Middle frontal gyrus (tissue), 1 donor: ENCODE data around the gene GRM8.
"Not testable (repeated sequence)": the region's sequence is repeated elsewhere in the genome, so short reads cannot be mapped to it uniquely, and the experiment has no call there.

Source experiments
- DNase-seq: peaks from one replicate; pipeline ENCODE4 v3.0.0-alpha.2; 2015; ENCODE audit warnings: low spot score; ENCODE audit errors: extremely low spot score

The GRM8 gene

DNA sequence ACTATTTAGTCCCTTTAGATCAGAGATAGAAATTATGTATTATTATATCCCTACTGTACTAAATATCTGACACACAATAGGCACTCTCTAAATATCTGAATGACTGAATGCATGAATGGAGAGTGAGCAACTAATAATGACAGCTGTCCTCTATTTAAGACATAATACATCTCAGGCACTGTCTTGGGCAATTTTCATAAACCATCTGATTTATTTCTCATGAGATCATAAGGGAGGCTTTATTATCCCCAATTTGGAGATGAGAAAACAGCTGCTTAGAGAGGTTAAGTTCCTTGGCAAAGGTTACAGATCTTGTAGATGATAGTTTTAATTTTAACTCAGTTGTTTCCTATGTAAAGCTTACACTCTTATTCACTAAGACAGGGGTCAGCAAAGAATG lies 570.6 kb downstream of the GRM8 start:
- DNase-seq: no peak

DNA sequence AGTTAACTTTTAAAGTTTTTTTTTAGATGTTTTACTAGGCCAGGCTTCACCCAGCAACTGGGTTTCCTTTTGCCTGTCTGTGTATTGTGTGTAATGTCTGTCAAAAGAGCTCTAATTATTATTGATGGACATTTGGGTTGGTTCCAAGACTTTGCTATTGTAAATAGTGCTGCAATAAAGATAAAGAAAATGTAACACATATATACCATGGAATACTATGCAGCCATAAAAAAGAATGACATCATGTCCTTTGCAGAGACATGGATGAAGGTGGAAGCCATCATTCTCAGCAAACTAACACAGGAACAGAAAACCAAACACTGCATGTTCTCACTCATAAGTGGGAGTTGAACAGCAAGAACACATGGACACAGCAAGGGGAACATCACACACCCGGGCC lies 584.0 kb downstream of the GRM8 start:
- DNase-seq: not testable (repeated sequence)

DNA sequence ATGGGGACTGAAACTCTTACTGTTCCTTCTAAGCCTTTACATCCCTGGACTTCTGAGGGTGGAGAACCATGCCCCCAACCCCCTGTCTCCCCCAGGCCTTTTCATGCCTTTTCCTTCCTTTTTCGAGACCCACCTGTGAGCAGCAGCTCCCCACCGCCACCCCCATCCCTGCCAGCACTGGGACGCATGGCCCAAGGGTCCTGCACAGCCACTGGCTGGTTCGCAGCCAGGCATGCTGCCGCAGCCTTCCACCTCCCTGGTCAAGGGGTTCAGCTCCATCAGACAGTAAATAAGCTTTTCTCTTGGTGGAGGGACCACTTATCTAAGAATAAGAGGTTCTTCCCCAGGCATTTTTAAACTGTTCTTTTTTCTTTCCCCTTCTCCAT lies 584.4 kb downstream of the GRM8 start:
- DNase-seq: no peak

DNA sequence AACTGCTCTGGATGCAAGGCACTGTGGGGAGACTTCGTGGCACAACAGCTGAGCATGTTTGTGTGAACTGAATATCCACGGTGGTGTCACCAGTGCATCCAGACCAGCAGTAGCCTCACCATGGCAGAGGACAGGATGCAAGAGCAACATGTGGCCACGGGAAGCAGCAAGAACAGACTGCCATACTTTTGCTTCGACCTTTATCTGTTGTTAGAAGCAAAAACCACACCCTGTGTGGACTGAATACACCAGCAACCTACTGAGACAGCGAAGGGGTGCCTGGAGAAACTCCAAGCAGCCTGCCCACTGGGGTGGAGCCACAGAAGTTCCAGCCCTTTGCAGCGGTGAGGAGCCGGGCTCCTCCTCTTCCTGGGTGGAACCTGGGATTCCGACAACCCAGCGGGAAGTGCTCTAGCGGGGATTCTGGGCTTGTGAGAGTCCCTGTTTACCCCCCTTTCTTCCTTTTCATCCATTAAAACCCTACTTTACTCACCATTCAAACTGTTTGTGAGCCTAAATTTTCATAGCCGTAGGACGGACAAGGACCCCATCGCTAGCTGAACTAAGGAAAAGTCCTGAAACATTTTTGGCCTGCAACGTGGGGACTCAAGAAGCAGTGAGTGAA lies 584.9 kb downstream of the GRM8 start:
- no peak for DNase-seq

DNA sequence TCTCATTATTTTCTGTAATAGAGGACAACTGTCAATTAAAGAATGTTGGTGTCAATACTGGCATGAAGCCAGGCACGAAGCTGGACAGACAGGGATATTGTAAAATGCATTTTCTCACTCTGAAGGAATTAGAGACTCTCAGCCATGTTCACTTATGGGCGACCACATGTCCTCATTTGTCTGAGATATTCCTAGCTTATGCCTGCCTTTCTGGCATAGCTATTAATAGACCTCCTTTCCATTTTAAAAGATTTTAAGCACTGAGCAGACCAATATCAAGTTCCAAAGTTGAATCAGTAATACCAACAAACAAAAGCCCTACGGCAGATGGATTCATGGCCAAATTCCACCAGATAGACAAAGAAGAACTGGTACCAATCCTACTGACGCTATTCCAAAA lies 589.9 kb downstream of the GRM8 start:
- DNase-seq: no peak

DNA sequence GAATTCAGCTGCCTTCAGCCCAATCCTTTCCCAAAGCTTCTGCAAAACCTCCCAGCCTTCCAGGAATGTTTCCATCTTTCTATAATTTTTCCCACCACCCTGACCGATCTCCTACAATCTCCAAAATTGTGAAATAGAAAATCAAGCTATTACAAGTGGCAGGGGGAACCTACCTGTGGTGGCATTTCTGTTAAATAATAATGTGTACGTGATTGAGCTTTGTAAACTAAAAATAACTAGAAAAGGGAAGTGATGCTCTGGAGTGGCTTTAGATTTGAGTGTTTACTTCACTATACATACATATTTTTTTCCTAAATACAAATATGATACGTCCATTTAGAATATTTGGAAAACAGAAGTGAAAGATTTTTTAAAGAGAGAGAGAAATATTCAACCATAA lies 593.6 kb downstream of the GRM8 start:
- no peak for DNase-seq

DNA sequence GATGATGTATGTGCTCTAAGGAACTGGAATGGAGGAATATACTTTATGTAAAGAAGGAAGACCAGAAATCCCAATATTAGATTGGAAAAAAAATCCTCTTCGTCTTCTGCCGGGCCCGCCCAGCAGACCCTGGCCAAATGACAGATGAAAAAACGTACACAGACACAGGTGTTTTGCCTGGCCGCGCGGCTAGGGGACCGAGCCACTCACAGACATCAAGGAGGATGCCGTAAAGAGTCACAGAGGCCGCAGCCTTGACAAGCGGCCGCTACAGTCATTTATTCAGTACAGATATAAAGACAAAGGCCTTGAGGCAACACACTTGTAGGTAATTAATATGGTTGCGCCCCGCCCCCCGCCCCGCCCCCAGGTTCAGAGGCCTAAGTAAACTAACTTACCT lies 594.1 kb downstream of the GRM8 start:
- no peak for DNase-seq

DNA sequence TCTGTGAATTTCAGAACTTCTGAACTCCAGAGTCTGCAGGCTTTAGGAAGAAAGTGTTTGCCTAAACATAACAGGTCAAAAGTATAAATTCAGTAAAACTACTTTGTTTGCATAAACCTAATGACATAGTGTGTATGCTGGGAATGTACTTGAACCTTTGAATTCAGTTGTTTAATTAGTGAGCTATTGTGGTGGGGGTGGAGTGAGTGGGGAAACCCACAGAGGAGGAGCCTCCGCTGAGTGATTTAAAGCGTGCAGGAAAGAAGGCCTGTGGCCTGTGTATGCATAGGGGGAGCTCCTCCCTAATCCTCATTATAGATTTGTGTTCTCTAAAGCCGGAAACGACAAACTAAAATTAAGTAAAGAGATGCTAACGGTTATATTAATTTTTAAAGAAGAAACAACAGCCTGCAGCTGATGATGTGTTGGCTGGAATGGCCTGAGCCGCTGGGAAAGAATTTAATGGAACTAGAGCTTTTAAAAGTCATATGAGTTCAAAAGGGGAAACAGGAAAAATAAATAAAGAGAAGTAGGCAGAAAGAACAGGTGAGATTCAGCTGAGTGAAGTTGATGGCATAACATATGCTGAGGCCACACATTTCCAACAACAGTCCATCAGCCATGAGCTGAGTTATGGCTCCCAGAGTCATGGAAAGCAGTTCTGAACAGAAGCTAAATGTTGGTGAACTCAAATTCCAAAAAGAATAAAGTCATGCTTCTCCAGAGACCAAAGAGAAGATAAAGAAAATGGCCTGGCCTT lies 595.0 kb downstream of the GRM8 start:
- DNase-seq: no peak

DNA sequence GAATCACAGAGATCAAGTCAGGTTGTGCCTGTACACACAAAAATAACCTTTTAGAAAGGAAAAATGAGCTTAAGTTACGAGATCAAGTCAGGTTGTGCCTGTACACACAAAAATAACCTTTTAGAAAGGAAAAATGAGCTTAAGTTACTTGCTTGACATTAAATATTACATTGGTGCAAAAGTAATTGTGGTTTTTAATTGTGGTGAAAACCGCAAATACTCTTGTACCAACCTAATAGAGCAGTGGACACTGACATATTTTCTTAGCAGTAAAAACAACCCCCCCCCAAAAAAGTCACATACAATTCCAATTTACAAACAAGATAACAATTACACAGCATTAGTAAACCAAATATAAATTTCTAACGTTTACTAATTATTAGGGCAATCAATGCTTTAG lies 595.6 kb downstream of the GRM8 start:
- no peak for DNase-seq

DNA sequence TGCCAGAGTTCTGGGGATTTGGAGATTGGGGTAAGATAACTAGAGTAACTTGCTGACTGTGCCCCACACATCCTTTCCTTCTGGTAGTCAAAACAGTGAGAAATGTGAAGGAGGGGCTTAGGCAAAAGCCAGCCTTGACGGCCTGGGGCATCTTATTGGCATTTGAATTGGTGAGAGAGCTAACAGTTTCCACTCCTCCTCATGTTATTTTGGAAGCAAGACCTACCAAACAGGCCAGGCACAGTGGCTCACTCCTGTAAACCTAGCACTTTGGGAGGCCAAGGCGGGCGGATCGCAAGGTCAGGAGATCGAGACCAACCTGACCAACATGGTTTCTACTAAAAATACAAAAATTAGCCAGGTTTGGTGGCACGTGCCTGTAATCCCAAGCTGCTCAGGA lies 596.6 kb downstream of the GRM8 start:
- DNase-seq: no peak

DNA sequence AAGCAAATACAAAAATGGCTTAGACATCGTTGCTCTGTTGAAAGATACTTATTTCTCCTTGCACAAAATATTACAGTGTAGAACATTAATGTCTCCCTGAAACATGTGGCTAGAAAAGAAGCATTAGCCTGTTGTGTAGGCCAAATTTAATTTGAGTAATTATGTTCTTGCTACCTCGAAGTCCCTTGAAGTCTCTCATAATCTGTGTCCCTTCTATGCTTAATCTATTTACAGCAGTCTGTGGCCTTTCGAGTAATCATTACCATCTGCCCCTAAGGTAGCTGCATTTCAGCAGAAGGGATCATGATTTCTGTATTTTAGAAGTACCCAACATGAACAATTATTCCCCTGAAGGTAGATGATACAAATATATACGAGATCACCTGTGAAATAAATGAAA lies 615.2 kb downstream of the GRM8 start:
- DNase-seq: no peak

DNA sequence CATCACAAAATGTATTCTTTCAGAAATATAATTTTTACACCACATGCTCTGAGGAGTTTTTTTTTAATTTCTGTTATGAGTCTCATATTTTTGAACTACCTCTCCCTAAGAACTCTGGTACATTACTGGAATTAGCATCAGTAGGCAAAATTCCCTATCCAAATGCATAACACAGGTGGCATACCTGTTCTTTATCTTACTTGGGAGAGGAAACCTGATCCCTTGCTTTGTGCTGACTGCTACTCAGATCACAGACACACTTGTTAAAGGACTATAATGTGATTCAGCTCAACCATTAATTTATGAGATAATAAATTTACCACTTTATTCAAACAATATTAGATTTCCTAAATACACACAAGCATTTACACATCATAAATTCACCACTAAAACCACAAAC lies 617.2 kb downstream of the GRM8 start:
- no peak for DNase-seq

DNA sequence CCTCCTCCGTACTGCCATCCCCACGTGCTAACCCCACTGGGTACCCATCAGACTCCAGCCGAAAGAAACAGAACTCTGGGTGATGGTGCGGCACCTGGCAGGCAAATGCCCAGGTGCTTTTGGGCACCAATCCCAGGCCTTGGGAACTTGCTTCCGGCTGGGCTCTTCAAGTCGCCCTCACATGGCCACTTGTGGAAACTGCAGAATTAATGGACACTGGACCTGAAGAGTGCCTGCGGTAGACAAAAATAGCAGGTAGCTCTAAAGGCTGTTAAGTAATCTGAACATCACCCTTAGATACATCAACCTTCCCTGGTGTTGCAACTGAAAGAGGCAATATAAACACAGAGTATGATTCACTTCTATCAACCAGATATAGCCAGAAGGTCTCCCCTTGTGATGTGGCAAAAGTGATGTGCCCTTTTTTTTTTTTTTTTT lies 644.4 kb downstream of the GRM8 start:
- no peak for DNase-seq

DNA sequence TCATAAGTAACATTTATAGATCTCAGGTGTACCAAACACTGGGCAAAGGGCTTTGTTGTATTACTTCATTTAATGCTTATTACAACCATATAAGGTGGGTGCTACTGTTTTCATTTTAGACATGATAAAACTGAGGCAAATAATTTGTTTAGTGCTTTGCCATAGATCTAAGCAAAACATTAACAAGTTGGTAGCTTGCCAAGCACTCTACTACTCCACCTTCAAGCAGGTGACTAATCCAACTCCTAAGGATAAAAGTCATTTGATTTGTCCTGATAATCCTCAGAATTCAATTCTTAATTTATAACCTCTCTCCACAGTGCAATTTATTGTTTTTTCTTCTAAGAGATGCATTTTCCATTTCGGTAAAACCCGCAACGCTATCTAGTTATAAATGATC lies 646.4 kb downstream of the GRM8 start:
- DNase-seq: no peak

DNA sequence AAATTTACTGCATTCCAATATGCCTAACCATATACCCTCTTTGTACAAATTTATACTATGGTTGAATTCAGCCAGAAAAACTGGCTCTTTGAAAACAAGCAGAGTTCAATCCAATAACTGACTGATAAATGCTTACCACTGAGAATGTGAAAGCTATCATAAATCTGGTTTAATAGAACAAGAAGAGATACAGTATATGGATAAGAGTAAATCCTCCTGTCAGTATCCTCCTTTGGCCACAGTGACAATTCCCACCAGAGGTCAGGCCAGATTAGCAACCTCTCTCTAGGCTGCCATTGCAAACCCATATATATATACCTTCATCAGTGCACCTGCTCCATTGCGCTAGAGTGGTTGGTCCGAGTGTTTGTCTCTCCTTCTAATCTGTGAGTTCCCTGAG lies 647.2 kb downstream of the GRM8 start:
- DNase-seq: no peak

DNA sequence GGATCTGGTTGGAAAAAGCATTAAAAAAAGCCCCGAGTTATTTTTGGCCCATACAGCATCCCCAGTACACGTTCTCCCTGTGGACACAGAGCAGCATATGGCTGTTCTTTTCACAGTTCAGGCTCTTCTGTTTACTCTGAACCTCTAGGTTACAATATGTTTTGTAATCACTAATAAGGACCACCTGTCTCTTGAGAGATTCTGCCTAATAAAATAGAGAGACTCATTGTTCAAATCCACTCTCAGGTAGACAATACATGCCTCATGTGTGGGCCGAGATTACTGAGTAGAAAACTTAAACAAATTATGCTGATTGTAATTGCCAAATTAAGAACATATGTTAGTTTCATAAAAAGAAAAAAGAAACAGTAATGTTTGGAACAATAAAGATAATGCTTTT lies 647.7 kb downstream of the GRM8 start:
- DNase-seq: no peak

DNA sequence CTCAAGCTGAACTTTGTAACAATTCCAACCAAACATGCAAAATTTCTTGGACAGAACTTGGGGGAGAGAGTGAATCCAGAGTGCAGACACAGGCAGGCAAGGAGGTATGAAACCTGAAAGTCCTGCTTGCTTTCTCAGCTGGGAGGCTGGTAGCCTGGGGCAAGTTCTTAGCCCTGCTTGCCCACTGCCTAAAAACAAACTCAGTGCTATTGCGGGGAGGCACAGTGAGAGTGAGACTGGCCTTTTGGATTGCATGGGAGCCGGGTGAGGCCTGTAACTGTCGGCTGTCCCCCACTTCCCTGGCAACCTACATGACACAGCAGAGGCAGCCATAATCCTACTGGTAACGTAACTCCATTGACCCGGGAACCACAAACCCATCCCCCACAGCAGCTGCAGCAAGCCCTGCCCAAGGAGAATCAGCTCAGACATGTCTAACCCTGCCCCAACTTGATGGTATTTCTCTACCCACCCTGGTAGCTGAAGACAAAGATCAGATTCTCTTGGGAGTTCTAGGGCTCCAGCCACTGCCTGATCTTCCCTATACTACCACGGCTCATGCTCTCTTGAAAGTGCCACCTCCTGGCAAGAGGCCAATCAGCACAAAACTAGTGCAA lies 663.6 kb downstream of the GRM8 start:
- no peak for DNase-seq

DNA sequence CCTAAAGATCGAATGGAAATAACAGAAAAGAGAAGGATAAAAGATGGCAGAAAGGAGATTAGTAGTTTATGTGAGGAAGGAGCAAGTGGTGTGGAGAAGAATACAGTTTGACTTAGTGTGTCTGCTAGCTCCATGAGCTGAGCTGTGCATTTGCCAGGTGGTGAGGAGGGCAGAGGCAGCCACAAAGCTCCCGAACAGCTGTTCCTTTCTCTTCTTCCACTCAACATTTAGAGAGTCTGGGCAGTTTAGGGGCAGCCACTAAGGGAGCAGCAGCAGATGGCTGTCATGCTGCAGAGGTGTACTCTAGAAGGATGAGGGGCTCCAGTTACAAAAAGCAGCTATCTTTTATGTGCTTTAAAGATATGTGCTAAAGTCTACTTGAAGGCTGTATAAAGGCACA lies 674.4 kb downstream of the GRM8 start:
- no peak for DNase-seq

DNA sequence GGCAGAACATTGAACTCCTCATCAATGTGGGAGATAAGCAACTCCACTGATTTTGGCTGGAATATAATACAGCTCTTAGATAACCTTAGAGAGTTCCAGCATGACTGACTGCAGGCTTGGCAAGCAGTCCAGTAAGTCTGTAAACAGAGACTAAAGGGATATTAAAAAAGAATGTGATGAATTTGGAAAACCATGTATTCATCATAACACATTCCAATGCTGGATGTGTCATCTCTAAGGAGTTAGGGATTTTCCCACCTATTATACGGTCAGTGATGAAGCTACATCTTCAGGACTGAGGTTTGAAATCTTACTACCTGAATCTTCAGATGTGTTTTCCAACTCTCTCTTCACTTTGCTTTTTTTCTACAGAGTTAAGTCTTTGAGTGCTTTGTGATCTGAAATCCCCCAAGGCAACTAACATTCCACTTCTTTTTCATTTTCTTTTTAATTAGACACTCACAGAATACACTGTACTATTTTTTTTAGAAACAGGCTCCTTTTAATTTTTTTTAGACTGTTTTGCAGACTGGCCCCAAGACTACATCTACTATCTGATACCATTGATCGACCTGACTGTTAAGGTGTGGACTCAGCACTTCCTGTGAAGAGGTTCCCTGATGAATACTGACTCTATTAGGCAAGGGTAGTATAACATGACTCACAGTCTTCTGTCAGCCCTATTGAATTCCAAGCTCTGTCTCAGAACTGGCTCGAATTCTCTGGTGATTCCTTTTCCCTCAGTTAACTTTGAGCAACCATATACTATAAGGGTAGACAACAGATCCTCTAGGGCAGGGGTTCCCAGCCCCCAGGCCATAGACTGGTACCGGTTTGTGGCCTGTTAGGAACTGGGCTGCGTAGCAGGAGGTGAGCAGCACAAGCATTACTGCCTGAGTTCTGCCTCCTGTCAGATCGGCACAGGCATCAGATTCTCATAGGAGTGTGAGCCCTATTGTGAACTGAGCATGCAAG lies 678.2 kb downstream of the GRM8 start:
- DNase-seq: no peak

DNA sequence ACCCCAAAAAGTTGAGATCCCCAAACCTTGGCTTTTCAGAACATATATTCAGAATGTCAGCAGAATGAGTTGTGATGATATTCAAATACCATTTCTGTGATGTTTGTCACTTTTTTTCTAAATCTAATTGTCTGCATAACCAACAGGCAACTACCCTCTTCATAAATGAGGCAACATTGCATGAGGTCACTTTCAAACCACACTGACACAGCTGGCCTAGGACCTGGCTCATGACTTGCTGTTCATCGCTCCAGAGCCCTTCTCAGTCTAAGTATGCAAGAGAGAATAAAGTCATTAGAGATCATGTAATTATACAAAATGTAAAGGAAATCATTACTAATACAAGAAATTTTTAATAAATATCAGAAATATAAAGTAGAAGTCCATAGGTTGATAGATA lies 681.9 kb downstream of the GRM8 start:
- no peak for DNase-seq

DNA sequence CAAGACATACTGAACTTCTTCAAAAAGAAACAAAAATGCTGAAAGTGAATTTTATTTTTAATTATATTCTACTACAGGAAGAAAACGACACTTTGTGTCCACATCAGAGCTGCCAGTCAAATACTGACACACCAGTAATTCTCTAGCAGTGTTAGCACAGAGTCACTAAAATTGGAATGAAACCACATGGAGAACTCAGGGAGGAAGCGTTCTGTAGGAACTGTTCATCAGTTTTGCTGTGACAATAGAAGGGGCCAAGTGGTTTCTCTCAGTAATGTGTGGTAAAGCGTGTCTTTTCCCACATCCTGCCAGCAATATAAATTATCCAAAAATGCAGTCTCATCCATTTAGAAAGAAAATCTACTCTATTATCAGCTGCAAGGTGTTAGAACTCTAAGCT lies 683.3 kb downstream of the GRM8 start:
- DNase-seq: no peak

DNA sequence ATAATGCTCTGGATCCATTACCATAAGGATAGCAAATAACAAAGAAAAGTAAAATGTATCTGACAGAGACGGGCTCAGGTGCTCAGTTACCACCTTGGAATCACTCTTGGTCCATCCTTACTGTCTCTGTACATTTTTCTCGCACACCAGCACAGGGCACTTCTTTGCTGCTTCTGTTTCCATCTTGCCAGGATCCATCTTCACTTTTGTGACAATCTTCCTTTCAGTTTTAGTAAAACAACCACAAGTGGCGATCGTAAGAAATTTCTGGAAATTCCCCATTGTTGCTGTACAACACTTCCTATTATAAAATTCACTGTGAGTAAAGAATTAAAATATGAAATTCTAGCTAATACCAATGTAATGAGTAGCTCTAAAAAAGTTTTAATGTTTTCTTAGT lies 695.5 kb downstream of the GRM8 start:
- DNase-seq: no peak
